Peyer's patch (tissue), 4 donors: ENCODE data around the gene TMEM109.

ENCODE experiments used
- CTCF ChIP-seq, 6 experiments: fragments of 450-650 bp in 4 of 6; fragments of 200-600 bp in 2 of 6; sonication (generic) in 1 of 6; IDR thresholded peaks; one replicate each; pipeline ENCODE4 v1.5.1; 2017 to 2019; ENCODE audit warnings: antibody characterized with exemption in 6 of 6, mild to moderate bottlenecking in 3 of 6, moderate library complexity in 1 of 6
- POLR2A ChIP-seq, 2 donors: fragments of 450-650 bp; IDR thresholded peaks; one replicate each; pipeline ENCODE4 v1.5.1; 2017; ENCODE audit warnings: antibody characterized with exemption in 2 of 2, mild to moderate bottlenecking in 2 of 2, moderate library complexity in 2 of 2

GRCh38 chr11:60942219-60942618, 28.3 kb downstream of the TMEM109 start:
- TF ChIP-seq CTCF (IDR thresholded peaks at IDR 0.05), result no peak
- TF ChIP-seq POLR2A (IDR thresholded peaks at IDR 0.05), result no peak
